Astrocyte (in vitro differentiated cells and primary cell): ENCODE measurements around the gene FBXL13.
"Not testable (repeated sequence)": the region's sequence is repeated elsewhere in the genome, so short reads cannot be mapped to it uniquely, and the experiment has no call there.

Experiments
- EZH2 ChIP-seq: IDR thresholded peaks from 2 replicates; pipeline ENCODE4 v1.6.1; 2012; ENCODE audit warnings: mild to moderate bottlenecking, low read length, inconsistent platforms; ENCODE audit not compliant: insufficient read depth
- TF ChIP-seq, protein P1 (sequence below): IDR thresholded peaks from 2 replicates; pipeline ENCODE4 v1.5.1; 2011; ENCODE audit warnings: low read depth, mild to moderate bottlenecking, inconsistent platforms, low read length, moderate library complexity; ENCODE audit not compliant: insufficient read depth

DNA sequence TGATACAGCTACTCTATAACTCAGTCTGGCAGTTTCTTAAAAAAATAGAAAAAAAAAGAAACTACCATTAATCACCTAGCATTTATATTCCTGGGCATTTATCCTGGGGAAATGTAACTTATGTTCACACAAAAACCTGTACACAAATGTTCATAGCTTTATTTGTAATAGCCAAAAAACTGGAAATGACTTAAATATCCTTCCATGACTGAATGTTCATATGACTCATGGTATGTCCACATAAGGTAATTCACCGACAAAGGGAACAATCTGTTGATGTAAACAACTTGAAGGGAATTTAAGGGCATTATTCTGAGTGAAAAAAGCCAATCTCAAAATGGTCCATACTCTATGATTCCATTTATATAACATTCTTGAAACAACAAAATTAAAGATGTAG lies 280.0 kb downstream of the FBXL13 start:
- not testable (repeated sequence) for TF ChIP-seq EZH2
- TF ChIP-seq, protein P1, sequence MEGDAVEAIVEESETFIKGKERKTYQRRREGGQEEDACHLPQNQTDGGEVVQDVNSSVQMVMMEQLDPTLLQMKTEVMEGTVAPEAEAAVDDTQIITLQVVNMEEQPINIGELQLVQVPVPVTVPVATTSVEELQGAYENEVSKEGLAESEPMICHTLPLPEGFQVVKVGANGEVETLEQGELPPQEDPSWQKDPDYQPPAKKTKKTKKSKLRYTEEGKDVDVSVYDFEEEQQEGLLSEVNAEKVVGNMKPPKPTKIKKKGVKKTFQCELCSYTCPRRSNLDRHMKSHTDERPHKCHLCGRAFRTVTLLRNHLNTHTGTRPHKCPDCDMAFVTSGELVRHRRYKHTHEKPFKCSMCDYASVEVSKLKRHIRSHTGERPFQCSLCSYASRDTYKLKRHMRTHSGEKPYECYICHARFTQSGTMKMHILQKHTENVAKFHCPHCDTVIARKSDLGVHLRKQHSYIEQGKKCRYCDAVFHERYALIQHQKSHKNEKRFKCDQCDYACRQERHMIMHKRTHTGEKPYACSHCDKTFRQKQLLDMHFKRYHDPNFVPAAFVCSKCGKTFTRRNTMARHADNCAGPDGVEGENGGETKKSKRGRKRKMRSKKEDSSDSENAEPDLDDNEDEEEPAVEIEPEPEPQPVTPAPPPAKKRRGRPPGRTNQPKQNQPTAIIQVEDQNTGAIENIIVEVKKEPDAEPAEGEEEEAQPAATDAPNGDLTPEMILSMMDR: not testable (repeated sequence)
